C4-2B (cell line): Measurements from ENCODE around the gene CCDC172.

Source experiments
- ZFX ChIP-seq: fragments of 450-650 bp; IDR thresholded peaks from 2 replicates; pipeline ENCODE4 v1.6.1; 2017
- TF ChIP-seq, protein P1 (sequence below): fragments of 450-650 bp; conservative IDR thresholded peaks from 2 replicates; pipeline ENCODE4 v1.5.1; 2017; ENCODE audit warnings: mild to moderate bottlenecking

DNA sequence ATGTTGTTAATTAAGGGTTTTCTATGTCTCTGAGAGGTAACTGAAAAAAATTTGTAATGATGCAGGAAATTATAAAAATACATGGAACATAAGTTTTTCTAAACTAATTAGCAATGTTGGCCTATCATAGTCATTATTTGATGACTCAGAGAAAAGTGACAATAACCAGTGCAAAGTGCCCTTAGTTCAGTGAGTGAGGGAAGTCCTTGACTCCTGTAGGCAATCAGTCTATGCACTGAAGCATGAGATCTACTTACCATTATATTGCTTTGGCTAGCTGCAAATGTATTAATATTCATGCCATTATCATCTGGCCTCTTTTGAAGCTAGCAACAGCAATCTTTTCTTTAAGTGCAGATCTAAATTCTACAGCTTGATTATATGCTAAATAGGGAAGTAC, 40.6 kb downstream of the CCDC172 start:
- TF ChIP-seq, protein P1, sequence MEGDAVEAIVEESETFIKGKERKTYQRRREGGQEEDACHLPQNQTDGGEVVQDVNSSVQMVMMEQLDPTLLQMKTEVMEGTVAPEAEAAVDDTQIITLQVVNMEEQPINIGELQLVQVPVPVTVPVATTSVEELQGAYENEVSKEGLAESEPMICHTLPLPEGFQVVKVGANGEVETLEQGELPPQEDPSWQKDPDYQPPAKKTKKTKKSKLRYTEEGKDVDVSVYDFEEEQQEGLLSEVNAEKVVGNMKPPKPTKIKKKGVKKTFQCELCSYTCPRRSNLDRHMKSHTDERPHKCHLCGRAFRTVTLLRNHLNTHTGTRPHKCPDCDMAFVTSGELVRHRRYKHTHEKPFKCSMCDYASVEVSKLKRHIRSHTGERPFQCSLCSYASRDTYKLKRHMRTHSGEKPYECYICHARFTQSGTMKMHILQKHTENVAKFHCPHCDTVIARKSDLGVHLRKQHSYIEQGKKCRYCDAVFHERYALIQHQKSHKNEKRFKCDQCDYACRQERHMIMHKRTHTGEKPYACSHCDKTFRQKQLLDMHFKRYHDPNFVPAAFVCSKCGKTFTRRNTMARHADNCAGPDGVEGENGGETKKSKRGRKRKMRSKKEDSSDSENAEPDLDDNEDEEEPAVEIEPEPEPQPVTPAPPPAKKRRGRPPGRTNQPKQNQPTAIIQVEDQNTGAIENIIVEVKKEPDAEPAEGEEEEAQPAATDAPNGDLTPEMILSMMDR: no peak
- TF ChIP-seq ZFX: no peak
